Adipocyte (in vitro differentiated cells): ENCODE data around the gene CALML3.

Experiments used
- DNase-seq: peaks from one replicate; pipeline ENCODE4 v3.0.0-alpha.2; 2015; ENCODE audit warnings: low read depth
- H3K27me3 ChIP-seq: replicated peaks from 2 replicates; pipeline ENCODE4 v1.7.0; 2013; ENCODE audit warnings: mild to moderate bottlenecking, low read length, moderate library complexity; ENCODE audit not compliant: control insufficient read depth, insufficient read depth
- H3K36me3 ChIP-seq: 2 replicates; pipeline ENCODE4 v1.7.0; 2013; ENCODE audit warnings: low read length, mild to moderate bottlenecking, moderate library complexity; ENCODE audit not compliant: control insufficient read depth, insufficient read depth, severe bottlenecking
- H3K4me1 ChIP-seq: 2 replicates; pipeline ENCODE4 v1.7.0; 2013; ENCODE audit warnings: mild to moderate bottlenecking, low read length, moderate library complexity; ENCODE audit not compliant: control insufficient read depth, insufficient read depth
- H3K4me3 ChIP-seq: 2 replicates; pipeline ENCODE4 v1.7.0; 2013; ENCODE audit warnings: mild to moderate bottlenecking, low read length, moderate library complexity
- H3K9ac ChIP-seq: 2 replicates; pipeline ENCODE4 v1.7.0; 2013; ENCODE audit warnings: mild to moderate bottlenecking, low read length, moderate library complexity
- H3K9me3 ChIP-seq: 2 replicates; pipeline ENCODE4 v1.7.0; 2013; ENCODE audit warnings: mild to moderate bottlenecking, low read length, moderate library complexity; ENCODE audit not compliant: control insufficient read depth

CALML3 gene

DNA sequence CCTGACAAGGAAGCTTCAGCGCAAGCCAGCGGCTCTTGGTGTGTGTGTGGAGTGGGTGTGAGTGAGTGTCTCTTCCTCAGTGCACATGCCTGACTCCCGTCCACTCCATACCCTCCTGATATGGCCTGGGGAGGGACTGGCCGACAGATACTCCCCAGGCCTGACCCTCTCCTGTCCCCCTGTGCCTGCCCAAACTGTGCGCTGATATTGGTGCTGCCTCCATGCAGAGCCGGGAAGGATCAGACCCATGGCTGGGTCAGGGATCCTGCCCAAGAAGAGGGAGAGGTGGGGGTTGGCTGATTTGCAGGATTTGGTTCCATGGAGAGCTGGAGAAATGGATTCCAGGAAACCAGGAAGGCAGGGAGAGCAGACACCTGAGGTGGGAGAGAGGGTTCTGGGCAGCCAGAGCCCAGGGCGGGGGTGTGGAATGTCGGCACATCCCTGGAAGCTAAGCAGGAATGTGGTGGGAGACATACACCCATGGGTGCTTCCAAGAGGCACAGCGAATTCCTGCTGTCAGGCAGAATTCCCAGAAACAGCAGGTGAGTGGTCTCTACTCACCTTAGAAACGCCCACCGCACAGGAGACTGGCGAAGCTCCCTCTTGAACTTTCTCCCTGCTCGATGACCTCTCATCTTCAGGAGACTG, 31.7 kb upstream of the CALML3 start:
- Histone ChIP-seq H3K4me3 (no peak overlapping the region), H3K9ac (no peak overlapping the region), H3K36me3 (no peaks in the 10 kb centered on the region), H3K27me3 (peaks cover 26% of the 10 kb centered on the region), H3K9me3 (peaks cover 11% of the 10 kb centered on the region), H3K4me1 (peaks cover 3% of the 10 kb centered on the region)
- DNase-seq = no peak

DNA sequence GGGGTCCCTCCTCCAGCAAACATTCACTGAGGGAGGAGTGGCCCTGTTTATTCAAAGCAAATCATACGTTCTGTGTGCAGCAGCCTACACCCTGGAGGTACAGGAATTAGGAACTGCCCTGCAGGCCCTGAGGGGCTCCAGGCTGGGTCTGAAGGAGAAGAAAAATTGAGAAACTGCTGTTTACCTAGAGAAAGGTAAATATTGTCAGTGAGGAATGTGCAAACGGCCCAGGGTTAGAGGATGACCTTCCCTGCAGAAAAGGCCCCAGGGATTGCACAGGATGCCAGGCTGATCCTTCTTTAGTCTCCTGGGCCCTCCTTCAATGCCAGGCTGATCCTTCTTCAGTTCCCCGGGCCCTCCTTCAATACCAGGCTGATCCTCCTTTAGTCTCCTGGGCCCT, 31.1 kb upstream of the CALML3 start:
- H3K27me3 ChIP-seq = peaks cover 28% of the 10 kb centered on the region
- H3K4me1 ChIP-seq = peaks cover 3% of the 10 kb centered on the region
- no peaks in the 10 kb centered on the region for H3K36me3 ChIP-seq
- no peak overlapping the region for H3K9ac ChIP-seq
- DNase-seq = no peak
- peaks cover 11% of the 10 kb centered on the region for H3K9me3 ChIP-seq
- H3K4me3 ChIP-seq = no peak overlapping the region

DNA sequence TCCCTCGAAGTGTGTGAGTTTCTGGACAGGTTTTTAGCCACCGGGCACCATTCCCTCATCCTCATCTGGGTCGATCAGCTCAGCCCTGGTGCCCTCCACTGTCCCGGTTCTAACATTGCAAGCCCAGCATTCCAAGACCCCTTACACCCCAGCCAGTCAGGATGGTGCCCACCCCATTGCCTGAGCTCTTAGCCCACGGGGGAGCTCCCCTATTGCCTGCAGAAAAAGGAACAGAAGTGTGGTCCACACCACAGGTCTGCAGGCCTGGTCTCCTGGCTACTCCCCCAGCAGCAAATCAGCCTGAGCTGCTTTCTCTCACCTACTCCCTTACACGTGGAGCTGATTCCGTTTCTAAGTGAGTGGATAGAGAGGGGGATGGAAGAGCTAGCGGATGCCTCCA, 30.1 kb upstream of the CALML3 start:
- H3K4me3 ChIP-seq = no peak overlapping the region
- peaks cover 11% of the 10 kb centered on the region for H3K9me3 ChIP-seq
- H3K36me3 ChIP-seq = no peaks in the 10 kb centered on the region
- no peak overlapping the region for H3K9ac ChIP-seq
- DNase-seq = no peak
- H3K27me3 ChIP-seq = peaks cover 31% of the 10 kb centered on the region
- H3K4me1 ChIP-seq = peaks cover 3% of the 10 kb centered on the region

DNA sequence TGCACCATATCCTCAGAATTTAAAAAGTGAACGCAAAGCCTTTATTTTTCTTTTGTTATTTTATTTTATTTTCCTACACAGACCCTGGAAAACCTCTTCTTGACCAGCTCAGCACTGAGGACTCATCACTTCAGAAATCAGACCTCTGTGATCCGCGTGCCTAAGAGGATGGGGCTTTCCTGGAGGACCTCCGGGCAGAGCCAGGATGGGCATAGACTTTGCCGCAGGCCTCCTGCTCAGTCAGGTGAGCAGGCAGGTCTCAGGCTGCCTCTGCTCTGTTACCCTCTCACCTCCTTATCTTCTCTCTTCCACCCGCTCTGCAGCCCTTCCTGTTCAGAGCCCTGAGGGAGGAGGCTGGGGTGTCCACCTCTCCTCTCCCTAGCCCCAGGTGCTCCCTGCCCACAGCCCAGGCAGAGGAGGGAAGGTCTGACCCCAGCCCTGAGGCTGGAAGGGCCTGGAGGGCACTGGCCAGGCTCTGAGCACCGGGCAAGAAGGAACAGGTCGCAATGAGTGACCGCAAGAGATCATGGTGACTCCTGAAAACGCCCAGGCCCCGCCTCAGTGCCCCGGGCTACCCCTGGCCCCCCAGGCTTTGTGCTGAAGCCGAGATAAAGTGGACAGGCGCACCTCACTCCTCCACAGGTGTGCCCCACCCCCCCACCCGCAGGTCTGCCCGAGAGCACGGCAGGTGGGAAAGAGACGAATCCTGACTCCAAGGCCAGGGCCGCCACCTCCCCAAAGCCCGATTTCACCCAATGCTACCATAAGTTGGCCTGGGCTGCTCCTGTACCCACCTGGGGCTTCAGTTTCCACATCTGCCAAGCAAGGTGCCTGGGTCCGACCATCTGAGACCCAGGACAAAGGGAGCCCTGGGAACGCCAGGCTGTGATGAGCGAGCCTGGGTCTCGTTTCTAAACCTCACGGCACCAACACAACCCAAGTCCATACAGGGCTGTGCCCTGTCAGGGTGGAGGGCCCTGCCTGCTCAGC, 28.2 kb upstream of the CALML3 start:
- Histone ChIP-seq H3K4me1 (no peaks in the 10 kb centered on the region), H3K9ac (no peak overlapping the region), H3K4me3 (no peak overlapping the region), H3K36me3 (no peaks in the 10 kb centered on the region), H3K9me3 (peaks cover 11% of the 10 kb centered on the region), H3K27me3 (peaks cover 42% of the 10 kb centered on the region)
- no peak for DNase-seq

DNA sequence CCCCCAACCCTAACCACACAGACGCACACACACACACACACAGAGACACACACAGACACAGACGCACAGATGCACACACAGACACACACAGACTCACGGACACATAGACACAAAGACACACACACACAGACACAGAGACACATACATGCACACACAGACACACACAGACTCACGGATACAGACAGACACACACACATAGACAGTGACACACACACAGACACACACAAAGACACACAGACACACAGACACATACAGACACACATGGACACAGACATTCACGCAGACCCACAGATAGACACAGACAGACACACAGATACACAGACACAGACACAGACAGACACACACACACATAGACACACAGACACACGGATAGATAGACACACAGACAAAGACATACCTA, 27.5 kb upstream of the CALML3 start:
- peaks cover 9% of the 10 kb centered on the region for H3K9me3 ChIP-seq
- no peaks in the 10 kb centered on the region for H3K36me3 ChIP-seq
- H3K4me3 ChIP-seq = no peak overlapping the region
- H3K27me3 ChIP-seq = peaks cover 43% of the 10 kb centered on the region
- H3K4me1 ChIP-seq = no peaks in the 10 kb centered on the region
- DNase-seq = no peak
- H3K9ac ChIP-seq = no peak overlapping the region

DNA sequence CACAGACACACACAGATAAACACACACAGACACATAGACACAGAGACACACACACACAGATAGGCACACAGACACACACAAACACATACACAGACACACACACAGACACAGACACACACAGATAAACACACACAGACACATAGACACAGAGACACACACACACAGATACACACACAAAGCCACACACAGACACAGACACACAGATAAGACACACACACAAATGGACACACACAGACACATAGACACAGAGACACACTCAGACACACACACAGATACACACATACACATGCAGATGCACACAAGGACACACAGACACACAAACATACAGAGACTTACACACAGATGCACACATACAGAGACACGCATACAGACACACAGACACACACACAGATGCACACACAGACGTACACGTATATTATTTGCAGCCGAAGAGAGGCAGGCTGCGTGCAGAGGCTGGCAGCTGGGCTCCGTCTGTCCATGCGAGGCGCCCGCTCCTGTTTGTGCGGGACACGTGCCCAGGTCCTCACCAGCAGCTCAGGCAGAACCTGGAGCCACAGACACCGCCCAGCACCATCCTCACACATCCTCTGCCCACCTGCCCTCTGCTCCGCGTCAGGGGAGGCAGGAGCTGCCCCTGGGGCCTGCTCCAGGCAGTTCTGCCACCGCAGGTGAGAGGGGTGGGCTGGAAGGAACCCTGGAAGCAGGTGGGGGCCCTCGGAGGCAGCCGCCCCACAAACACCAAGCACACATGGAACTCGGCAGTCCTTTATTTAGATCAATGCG, 26.6 kb upstream of the CALML3 start:
- Histone ChIP-seq H3K4me1 (no peaks in the 10 kb centered on the region), H3K36me3 (no peaks in the 10 kb centered on the region), H3K9ac (no peak overlapping the region), H3K4me3 (no peak overlapping the region), H3K9me3 (peaks cover 4% of the 10 kb centered on the region), H3K27me3 (peaks cover 52% of the 10 kb centered on the region)
- DNase-seq = no peak

DNA sequence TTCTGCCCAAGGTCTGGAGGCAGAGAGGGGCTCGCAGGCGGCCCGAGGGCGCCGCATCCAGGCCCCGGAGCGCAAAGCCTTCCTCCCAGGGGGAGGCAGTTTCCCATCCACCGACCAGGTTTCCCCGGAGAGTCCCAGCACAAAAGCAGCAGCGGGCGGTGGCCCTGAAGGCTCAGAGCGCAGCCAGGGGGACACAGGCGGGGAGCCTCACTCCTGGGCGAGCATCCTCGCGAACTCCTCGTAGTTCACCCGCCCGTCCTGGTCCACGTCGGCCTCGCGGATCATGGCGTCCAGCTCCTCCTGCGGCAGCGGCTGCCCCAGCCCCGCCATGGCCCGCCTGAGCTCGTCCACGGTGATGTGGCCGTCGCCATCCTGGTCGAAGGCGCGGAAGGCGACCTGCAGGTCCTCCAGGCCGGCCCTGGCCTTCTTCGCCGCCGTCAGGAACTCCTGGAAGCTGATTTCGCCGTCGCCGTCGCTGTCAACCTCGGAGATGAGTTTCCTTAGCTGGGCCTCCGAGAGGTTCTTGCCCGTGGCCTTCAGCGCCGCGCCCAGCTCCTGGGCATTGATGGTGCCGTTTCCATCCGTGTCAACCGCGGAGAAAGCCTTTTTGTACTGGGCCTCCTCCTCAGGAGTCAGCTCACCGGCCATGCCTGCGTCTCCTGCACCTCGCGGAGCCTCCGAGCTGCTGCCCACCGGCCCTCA, 25.8 kb upstream of the CALML3 start:
- no peaks in the 10 kb centered on the region for H3K36me3 ChIP-seq
- peaks cover 4% of the 10 kb centered on the region for H3K9me3 ChIP-seq
- H3K9ac ChIP-seq = no peak overlapping the region
- DNase-seq = no peak
- H3K4me1 ChIP-seq = no peaks in the 10 kb centered on the region
- peaks cover 58% of the 10 kb centered on the region for H3K27me3 ChIP-seq
- H3K4me3 ChIP-seq = no peak overlapping the region

DNA sequence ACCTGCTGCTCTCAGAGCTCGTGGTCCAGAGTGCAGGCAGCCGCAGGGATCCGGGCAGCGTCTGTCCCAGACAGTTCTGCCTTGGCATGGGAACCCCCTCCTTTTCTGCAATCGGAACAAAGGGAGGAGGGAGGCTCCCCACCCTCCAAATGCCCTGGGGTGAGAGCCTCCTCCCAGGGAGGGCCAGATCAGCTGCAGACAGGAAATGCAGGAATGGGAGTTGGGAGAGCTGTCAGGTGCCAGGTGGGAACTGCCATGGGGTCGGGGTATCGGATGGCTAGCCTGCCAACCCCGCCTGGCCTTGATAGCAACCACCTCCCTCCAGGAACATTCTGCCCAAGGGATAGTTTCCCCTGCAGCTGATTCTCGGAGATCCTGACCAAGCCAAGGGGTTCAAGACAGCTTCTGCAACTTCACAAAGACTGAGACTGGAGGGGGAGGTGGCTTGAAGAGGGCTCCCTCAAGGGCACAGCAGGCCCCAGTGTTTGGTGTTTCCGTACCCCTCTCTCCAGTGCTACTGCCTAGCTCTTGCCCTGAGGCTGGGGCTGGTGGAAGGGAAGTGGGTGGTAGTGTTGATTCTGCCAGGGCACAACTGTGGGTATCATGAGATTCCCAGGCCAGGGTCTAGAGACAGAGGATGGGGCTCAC, 25.1 kb upstream of the CALML3 start, which contains the start of gene CALML5:
Gene CALML5, minus strand, starts transcription at position 78 of the 648 bp plus-strand sequence. CDS start 132 bp downstream, outside the sequence.
- Histone ChIP-seq H3K27me3 (peaks cover 60% of the 10 kb centered on the region), H3K9ac (no peak within 1 kb of the TSS), H3K4me1 (no peaks in the 10 kb centered on the region), H3K36me3 (no peaks in the 10 kb centered on the region), H3K9me3 (peaks cover 4% of the 10 kb centered on the region), H3K4me3 (no peak within 1 kb of the TSS)
- DNase-seq = no peak

DNA sequence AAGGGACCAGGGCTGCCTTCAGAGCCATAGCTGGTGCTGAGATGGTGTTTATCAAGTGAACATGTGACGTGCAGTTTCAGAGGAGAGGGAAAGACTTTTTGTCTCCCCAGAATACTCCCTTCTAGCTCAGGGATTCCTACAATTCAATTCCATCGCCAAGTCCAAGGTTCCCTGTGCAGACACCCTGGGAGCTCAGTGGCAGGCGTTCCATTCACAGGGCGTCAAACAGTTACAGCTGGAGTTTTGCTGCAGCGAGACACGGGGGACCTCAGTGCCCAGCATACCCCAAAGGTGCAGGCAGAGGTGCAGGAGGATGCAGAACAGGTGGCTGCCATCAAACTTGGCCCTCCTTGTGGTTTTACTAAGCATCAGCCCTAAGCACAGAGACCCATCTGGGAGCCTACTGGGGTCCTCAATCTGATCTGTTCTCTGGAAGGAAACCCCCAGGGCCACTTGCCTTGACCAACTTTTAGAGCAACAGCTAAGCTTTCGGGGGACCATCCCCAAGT, 24.5 kb upstream of the CALML3 start:
- no peak for DNase-seq
- Histone ChIP-seq H3K27me3 (peaks cover 61% of the 10 kb centered on the region), H3K4me1 (no peaks in the 10 kb centered on the region), H3K36me3 (no peaks in the 10 kb centered on the region), H3K4me3 (no peak overlapping the region), H3K9me3 (peaks cover 4% of the 10 kb centered on the region), H3K9ac (no peak overlapping the region)

DNA sequence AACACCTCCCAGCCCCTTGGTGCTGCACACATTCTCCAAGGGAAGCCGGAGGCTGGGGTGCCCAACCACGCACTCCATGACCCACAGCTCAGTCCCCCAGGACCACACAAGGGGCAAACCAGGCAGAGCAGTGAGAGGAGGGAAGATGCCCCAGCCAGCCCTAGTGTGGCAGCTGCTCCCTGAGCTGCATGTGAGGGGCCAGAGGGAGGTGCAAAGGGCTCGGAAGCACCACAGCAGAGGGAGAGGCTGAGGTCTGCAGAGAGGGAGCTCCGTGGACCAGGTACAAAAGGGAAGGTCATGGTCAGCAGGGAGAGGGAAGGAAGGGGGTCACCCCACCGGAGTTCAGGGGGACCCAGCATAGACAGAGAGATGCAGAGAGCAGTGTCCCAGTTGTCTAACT, 23.9 kb upstream of the CALML3 start:
- Histone ChIP-seq H3K36me3 (no peaks in the 10 kb centered on the region), H3K9ac (no peak overlapping the region), H3K4me1 (no peaks in the 10 kb centered on the region), H3K4me3 (no peak overlapping the region), H3K9me3 (peaks cover 4% of the 10 kb centered on the region), H3K27me3 (peaks cover 61% of the 10 kb centered on the region)
- no peak for DNase-seq
